Measurements from ENCODE around the gene TTLL9.

Gene TTLL9

GRCh38 chr20:31933698-31934097 lies 63.3 kb downstream of the TTLL9 start:
- TF ChIP-seq CTCF (IDR thresholded peaks at IDR 0.05): no peak

GRCh38 chr20:31934491-31934890 lies 64.1 kb downstream of the TTLL9 start:
- no peak for TF ChIP-seq CTCF (IDR thresholded peaks at IDR 0.05)

GRCh38 chr20:31934968-31935764 lies 64.7 kb downstream of the TTLL9 start:
- no peak for TF ChIP-seq CTCF (IDR thresholded peaks at IDR 0.05)

- no peak for TF ChIP-seq CTCF (IDR thresholded peaks at IDR 0.05)
Observed at GRCh38 chr20:31936420-31936819, 66.0 kb downstream of the TTLL9 start.

GRCh38 chr20:31937820-31938219 lies 67.4 kb downstream of the TTLL9 start:
- TF ChIP-seq CTCF (IDR thresholded peaks at IDR 0.05): no peak

GRCh38 chr20:31939661-31940060 lies 69.2 kb downstream of the TTLL9 start:
- no peak for TF ChIP-seq CTCF (IDR thresholded peaks at IDR 0.05)

GRCh38 chr20:31943052-31943471 lies 72.6 kb downstream of the TTLL9 start:
- no peak for TF ChIP-seq CTCF (IDR thresholded peaks at IDR 0.05)

GRCh38 chr20:31945319-31945718 lies 74.9 kb downstream of the TTLL9 start:
- TF ChIP-seq CTCF (IDR thresholded peaks at IDR 0.05): no peak

All from LNCAP (cell line).